ENCODE results near the gene EVA1A.

Gene EVA1A

GRCh38 chr2:75603477-75603876, 42.7 kb upstream of the EVA1A start:
- H3K36me3 ChIP-seq (ENCODE audit: low read length) = no peaks in the 10 kb centered on the region
- no peaks in the 10 kb centered on the region for H3K9me3 ChIP-seq (ENCODE audit: insufficient read depth, low read length)
- no peak for TF ChIP-seq CTCF (IDR thresholded peaks at IDR 0.05; ENCODE audit: insufficient read depth, low read length, poor library complexity, severe bottlenecking)
- H3K9ac ChIP-seq (ENCODE audit: low read length) = no peak overlapping the region
- H3K79me2 ChIP-seq (ENCODE audit: insufficient read depth, low read length) = no peaks in the 10 kb centered on the region
- no peak overlapping the region for H3K4me3 ChIP-seq (ENCODE audit: insufficient read depth, low read length, poor library complexity, severe bottlenecking)
- H3K27me3 ChIP-seq (ENCODE audit: low read length) = no peaks in the 10 kb centered on the region
- H3F3A ChIP-seq (ENCODE audit: insufficient read depth) = no peaks in the 10 kb centered on the region
- H3K27ac ChIP-seq (ENCODE audit: low read depth, low read length) = no peak overlapping the region
- no peaks in the 10 kb centered on the region for H3K9me2 ChIP-seq (replicated peaks; ENCODE audit: insufficient read depth, low read length)
- H2AFZ ChIP-seq (ENCODE audit: low read depth, low read length, severe bottlenecking) = no peak overlapping the region
- H4K20me1 ChIP-seq (ENCODE audit: low read depth, low read length) = no peaks in the 10 kb centered on the region
- H3K4me2 ChIP-seq (ENCODE audit: low read depth, low read length, poor library complexity, severe bottlenecking) = no peak overlapping the region

GRCh38 chr2:75602724-75603342, 42.1 kb upstream of the EVA1A start:
- no peaks in the 10 kb centered on the region for H3F3A ChIP-seq (ENCODE audit: insufficient read depth)
- no peaks in the 10 kb centered on the region for H3K9me2 ChIP-seq (replicated peaks; ENCODE audit: insufficient read depth, low read length)
- H3K9ac ChIP-seq (ENCODE audit: low read length) = no peak overlapping the region
- H3K9me3 ChIP-seq (ENCODE audit: insufficient read depth, low read length) = no peaks in the 10 kb centered on the region
- no peaks in the 10 kb centered on the region for H3K27me3 ChIP-seq (ENCODE audit: low read length)
- no peak overlapping the region for H3K4me2 ChIP-seq (ENCODE audit: low read depth, low read length, poor library complexity, severe bottlenecking)
- H4K20me1 ChIP-seq (ENCODE audit: low read depth, low read length) = no peaks in the 10 kb centered on the region
- TF ChIP-seq CTCF (IDR thresholded peaks at IDR 0.05; ENCODE audit: insufficient read depth, low read length, poor library complexity, severe bottlenecking) = no peak
- no peak for TF ChIP-seq EZH2phosphoT487 (conservative IDR thresholded peaks at IDR 0.05; ENCODE audit: low read length)
- H3K79me2 ChIP-seq (ENCODE audit: insufficient read depth, low read length) = no peaks in the 10 kb centered on the region
- H3K36me3 ChIP-seq (ENCODE audit: low read length) = no peaks in the 10 kb centered on the region
- no peak overlapping the region for H2AFZ ChIP-seq (ENCODE audit: low read depth, low read length, severe bottlenecking)
- no peak overlapping the region for H3K27ac ChIP-seq (ENCODE audit: low read depth, low read length)
- H3K4me3 ChIP-seq (ENCODE audit: insufficient read depth, low read length, poor library complexity, severe bottlenecking) = no peak overlapping the region

GRCh38 chr2:75600461-75601011, 39.8 kb upstream of the EVA1A start:
- Histone ChIP-seq H3K9ac (ENCODE audit: low read length) (no peak overlapping the region), H3K4me3 (ENCODE audit: insufficient read depth, low read length, poor library complexity, severe bottlenecking) (no peak overlapping the region), H3F3A (ENCODE audit: insufficient read depth) (no peaks in the 10 kb centered on the region), H3K9me2 (replicated peaks; ENCODE audit: insufficient read depth, low read length) (no peaks in the 10 kb centered on the region), H3K27ac (ENCODE audit: low read depth, low read length) (no peak overlapping the region), H3K4me2 (ENCODE audit: low read depth, low read length, poor library complexity, severe bottlenecking) (no peak overlapping the region), H4K20me1 (ENCODE audit: low read depth, low read length) (no peaks in the 10 kb centered on the region), H3K36me3 (ENCODE audit: low read length) (no peaks in the 10 kb centered on the region), H3K9me3 (ENCODE audit: insufficient read depth, low read length) (no peaks in the 10 kb centered on the region), H2AFZ (ENCODE audit: low read depth, low read length, severe bottlenecking) (no peak overlapping the region), H3K79me2 (ENCODE audit: insufficient read depth, low read length) (no peaks in the 10 kb centered on the region), H3K27me3 (ENCODE audit: low read length) (no peaks in the 10 kb centered on the region)
- TF ChIP-seq EZH2phosphoT487 (conservative IDR thresholded peaks at IDR 0.05; ENCODE audit: low read length) (no peak), CTCF (IDR thresholded peaks at IDR 0.05; ENCODE audit: insufficient read depth, low read length, poor library complexity, severe bottlenecking) (no peak)
